GM18873 (cell line): ENCODE results near the gene SYT9.

Experiments used
- ATAC-seq: cut with Tn5 transposase; IDR thresholded peaks from one replicate; pipeline ENCODE4 v1.9.1; 2021; ENCODE audit warnings: mild to moderate bottlenecking, moderate library complexity, moderate number of reproducible peaks; ENCODE audit not compliant: unreplicated experiment, low FRiP score

Gene SYT9, protein sequence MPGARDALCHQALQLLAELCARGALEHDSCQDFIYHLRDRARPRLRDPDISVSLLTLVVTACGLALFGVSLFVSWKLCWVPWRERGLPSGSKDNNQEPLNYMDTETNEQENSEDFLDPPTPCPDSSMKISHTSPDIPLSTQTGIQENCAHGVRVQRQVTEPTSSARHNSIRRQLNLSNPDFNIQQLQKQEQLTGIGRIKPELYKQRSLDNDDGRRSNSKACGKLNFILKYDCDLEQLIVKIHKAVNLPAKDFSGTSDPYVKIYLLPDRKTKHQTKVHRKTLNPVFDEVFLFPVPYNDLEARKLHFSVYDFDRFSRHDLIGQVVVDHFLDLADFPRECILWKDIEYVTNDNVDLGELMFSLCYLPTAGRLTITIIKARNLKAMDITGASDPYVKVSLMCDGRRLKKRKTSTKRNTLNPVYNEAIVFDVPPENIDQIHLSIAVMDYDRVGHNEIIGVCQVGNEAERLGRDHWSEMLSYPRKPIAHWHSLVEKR

DNA sequence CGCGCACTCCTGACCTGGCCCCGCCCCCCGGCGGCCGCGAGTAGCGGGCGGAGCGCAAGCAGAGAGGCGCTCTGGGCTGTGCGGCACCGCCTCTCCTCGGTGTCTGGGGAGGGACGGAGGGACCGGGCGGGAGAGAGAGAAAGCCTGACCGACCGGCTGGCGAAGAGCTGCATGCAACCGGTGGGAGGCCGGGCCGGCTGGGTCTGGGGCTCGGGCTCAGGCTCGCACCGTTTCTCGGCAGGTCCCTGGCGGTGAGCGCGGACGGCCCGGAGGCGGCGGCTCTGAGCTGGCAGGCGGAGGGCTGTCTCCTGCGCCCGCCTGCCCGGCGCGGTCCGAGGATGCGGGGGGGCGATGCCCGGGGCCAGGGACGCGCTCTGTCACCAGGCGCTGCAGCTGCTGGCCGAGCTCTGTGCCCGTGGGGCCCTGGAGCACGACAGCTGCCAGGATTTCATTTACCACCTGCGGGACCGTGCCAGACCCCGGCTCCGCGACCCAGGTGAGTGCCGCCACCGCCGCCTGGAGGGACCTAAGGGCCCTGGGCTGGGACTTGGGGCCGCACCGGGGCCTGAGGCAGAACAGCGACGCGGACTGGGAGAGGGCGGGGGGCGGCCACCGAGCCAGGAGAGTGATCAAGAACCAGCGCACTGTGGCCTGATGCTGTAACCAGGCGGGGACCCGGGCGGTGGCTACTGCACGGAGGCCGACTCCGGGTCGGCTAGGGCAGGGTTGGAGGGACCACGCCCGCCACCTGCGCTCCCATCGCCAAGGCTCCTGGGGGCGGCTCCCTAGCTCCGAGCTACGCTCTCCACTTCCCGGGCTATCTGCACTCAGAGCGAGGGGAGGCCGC, at the start of gene SYT9:
Gene SYT9, plus strand, starts transcription at position 69 of the 847 bp plus-strand sequence. Its CDS starts 283 bp downstream, at position 352.
- ATAC-seq = no peak

DNA sequence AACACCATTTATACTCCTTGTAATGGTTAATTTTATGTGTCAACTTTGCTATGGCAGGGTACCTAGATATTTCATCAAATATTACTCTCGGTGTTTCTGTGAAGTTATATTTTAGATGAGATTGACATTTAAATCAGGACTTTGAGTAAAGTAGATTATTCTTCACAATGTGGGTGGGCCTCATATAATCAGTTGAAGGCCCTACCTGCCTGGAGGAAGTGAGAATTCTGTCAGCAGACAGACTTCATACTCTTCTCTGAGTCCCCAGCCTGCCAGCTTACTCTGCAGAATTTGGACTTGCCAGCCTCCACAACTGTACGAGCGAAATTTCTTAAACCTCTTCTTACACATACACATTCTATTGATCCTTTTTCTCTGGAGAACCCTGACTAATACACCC, 49.3 kb upstream of the SYT9 start:
- no peak for ATAC-seq

- ATAC-seq = no peak
These were observed 46.9 kb upstream of the SYT9 start for GRCh38 chr11:7204778-7205177.

- ATAC-seq = no peak
These were observed 43.3 kb upstream of the SYT9 start for GRCh38 chr11:7208391-7208790.

GRCh38 chr11:7219491-7219890, 32.2 kb upstream of the SYT9 start:
- no peak for ATAC-seq

- ATAC-seq = no peak
These were observed 31.1 kb upstream of the SYT9 start for GRCh38 chr11:7220636-7221035.

DNA sequence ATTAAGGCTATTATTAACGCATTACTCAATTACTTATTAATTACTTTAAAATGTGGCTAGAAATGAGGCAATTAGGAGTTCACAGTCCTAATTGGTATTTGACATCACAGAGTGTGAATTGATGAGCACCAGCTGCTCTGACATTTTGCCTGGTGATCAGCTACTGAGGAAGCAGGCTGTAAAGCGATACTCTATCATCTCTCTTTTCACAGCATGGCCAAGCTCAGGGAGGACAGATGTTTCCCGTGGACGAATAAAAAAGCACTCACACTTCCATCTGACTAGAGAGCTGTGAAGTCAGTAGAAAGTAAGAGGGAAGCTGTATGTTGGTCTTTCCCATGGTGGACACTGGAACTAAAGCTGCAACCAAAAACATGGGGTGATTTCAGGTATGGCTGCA, 29.1 kb upstream of the SYT9 start:
- no peak for ATAC-seq

DNA sequence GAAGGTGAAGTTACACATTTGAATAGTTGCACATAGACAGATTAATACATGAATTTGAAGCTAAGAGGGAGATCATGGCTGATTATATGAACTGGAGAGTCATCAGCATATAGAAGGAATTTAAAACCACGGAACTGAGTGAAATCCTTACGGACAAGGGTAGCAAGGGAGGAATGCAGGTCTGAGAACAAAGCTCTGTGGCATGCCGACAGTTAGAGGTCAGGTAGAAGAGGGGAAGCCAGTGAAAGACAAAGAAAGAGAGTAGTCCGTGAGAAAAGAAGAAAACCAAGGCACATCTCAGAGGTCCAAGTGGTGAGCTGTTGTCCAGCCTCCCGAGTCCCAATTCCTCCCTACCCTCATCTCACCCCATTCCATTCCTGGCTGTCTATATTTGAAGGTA, 11.8 kb upstream of the SYT9 start:
- ATAC-seq = no peak

GRCh38 chr11:7245341-7245740, 6.4 kb upstream of the SYT9 start:
- no peak for ATAC-seq

DNA sequence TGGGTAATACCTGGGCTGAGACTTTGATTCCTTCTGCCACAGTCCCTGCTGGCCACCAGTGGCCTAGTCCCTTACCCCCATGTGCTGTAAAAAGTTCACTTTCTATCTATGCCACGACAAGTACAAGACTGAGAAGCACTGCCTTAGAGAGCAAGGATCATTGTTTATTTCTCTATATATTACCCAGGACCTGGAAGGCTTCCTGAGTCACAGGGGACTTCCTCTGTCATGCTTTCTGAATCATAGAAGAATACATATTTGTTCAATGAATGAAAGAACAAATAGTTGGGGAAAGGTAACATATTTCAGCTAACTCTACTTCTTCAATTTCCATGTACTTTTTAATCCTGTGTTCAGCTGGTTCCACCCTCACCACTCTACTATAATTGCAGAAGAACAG, 5.5 kb upstream of the SYT9 start:
- no peak for ATAC-seq

GRCh38 chr11:7250166-7250565, 1.5 kb upstream of the SYT9 start:
- no peak for ATAC-seq

GRCh38 chr11:7251487-7251835, 243 bp upstream of the SYT9 start:
- ATAC-seq = no peak

GRCh38 chr11:7252683-7253213, 1.0 kb downstream of the SYT9 start:
- no peak for ATAC-seq

DNA sequence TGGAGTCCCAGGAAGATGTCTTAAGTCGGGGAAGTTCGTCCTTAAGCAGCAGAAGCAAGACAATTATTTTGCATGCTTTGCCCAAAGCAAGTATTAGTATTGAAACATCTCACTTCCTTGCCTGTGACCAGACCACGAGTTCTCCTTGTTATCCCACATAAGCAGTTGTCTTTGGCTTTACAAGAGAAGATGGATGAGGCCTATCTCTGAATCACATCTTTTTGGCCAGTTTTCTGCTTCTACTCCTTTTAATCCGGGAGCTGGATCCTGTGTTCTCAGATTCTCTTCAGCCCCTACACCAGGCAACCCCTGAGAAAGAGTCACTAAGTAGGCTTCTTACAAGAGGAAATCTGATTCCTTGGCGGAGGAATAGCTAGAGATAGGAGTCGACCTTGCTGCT, 2.1 kb downstream of the SYT9 start:
- ATAC-seq = no peak

DNA sequence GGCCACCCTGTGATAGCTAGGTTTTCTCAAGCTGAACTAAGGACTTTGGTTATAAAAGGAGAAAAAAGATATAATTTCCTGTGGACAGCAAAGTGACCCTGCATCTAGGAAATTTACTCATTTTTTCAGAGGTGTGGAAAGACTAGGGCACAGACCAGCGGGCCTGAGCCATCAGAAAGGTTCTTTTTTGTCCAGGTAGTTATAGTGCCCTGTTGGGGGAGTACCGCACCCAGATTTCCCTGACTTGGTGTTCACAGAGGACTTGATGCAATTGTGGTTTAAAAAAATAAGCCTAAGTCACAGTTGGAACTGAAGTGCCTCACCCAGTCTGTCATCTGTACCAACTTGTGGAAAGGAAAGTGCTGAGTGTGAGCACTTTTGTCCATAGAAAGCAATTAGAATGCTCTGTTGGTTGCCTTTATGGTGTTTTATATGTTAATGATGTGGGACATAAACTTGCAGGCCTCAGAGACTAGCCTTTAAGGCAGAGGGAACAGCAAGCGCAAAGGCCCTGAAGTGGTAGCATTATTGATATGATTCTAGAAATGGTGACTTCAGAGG, 3.1 kb downstream of the SYT9 start:
- no peak for ATAC-seq

GRCh38 chr11:7256943-7257342, 5.2 kb downstream of the SYT9 start:
- no peak for ATAC-seq

DNA sequence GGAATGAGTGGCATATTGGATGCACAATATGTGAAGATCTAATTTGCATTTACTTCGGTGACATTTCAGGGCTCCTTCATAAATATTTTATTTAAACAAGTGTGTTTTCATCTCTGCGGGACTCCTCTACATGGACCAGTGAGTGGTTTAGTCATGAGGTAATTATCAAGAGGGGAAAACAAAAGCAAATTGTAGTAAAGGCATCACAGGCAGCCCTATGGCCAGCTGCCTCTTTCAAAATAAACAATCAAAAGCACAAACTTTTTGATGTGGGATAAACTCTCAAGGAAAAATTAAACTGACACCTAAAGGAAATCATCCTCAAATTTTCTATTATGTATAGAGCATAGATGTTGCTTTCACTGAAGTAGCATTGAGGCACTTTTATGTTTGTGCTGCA, 6.0 kb downstream of the SYT9 start:
- no peak for ATAC-seq

- no peak for ATAC-seq
These were observed 9.9 kb downstream of the SYT9 start for GRCh38 chr11:7261578-7261977.

- no peak for ATAC-seq
These were observed 11.0 kb downstream of the SYT9 start for GRCh38 chr11:7262672-7263071.

GRCh38 chr11:7263842-7264241, 12.1 kb downstream of the SYT9 start:
- ATAC-seq = no peak

DNA sequence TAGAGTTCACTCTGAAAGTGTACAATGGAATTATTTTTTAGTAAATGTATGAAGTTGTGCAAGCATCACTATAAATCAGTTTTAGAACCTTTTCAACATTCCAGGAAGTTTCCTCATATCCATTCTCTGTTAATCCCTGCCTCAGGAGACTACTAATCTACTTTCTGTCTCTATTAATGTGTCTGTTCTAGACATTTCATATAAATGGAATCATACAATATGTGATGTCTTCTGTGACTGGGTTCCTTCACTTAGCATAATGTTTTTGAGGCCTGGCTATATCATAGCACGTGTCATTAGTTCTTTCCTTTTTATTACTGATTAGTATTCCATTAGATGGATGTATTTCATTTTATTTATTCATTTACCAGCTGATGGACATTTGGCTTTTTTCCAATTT, 17.1 kb downstream of the SYT9 start:
- ATAC-seq = no peak
